Right atrium auricular region (tissue), 2 donors: ENCODE data around the gene CALM1. TPM values are rescaled to one million over a fixed set of nuclear protein-coding genes. Genes with fewer than 3 reads are reported as not detected.
A peak's percentile ranks its signal among the peaks of the same experiment; 100 is the strongest.

Source experiments
- DNase-seq: peaks from one replicate; pipeline ENCODE4 v3.0.0-alpha.2; 2019; ENCODE audit warnings: low spot score
- H3K27ac ChIP-seq, 2 donors: fragments of 200-600 bp; sonication (generic); 1 replicate in 1 of 2; 2 replicates in 1 of 2; pipeline ENCODE4 v1.5.1; 2016 to 2019
- H3K27me3 ChIP-seq, 2 donors: fragments of 200-600 bp; sonication (generic); one replicate each; pipeline versions ENCODE4 v1.5.1 to v1.6.0; 2017 to 2019
- H3K36me3 ChIP-seq: fragments of 200-600 bp; sonication (generic); one replicate; pipeline ENCODE4 v1.5.1; 2016
- H3K4me1 ChIP-seq, 2 donors: fragments of 200-600 bp; sonication (generic); one replicate each; pipeline versions ENCODE4 v1.5.1 to v1.6.0; 2017 to 2019
- H3K4me3 ChIP-seq, 2 donors: fragments of 200-600 bp; sonication (generic); 1 replicate in 1 of 2; 2 replicates in 1 of 2; pipeline ENCODE4 v1.5.1; 2017 to 2019; ENCODE audit warnings: mild to moderate bottlenecking in 1 of 2, moderate library complexity in 1 of 2
- H3K9me3 ChIP-seq, 2 donors: fragments of 200-600 bp; sonication (generic); one replicate each; pipeline ENCODE4 v1.5.1; 2019
- CTCF ChIP-seq, 2 donors: fragments of 200-600 bp; sonication (generic); IDR thresholded peaks; one replicate each; pipeline ENCODE4 v1.5.1; 2019; ENCODE audit warnings: antibody characterized with exemption in 2 of 2
- total RNA-seq, 2 donors: library from RNA; depleted of rRNA; stranded (reverse); fragments of >200 nt; gene quantifications; one replicate each; pipeline ENCODE4 v1.1.0, GENCODE V29; 2016

The CALM1 gene
- total RNA-seq, 2 donors from 2014 or later, result 409 to 443 TPM

DNA sequence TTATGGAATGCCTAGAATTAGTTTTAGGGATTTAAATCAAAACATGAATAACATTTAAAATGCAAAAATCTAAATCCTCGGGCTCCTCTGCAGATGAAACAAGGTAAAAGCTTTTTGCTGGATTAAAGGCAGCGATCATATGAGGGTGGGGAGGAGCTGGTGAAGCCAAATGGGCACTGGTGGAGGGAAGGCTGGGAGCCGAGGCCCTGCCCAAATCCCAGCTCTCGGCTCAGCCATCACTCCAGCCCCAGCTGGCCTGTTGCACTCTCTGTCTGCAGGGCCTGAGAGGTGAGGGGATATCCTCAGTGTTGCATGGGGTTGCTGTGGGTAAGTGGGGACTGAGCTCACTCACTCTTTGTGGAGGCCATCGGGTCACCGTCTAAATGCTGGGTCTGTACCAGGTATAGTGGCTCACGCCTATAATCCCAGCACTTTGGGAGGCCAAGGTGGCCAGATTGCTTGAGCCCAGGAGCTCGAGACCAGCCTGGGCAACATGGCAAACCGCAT is 28.6 kb downstream of the CALM1 start:
- H3K27ac ChIP-seq, result no peak overlapping the region
- no peak overlapping the region for H3K4me3 ChIP-seq
- no peak for TF ChIP-seq CTCF (IDR thresholded peaks at IDR 0.05)
- H3K9me3 ChIP-seq, result no peaks in the 10 kb centered on the region
- H3K27me3 ChIP-seq, result no peaks in the 10 kb centered on the region
- DNase-seq, result no peak
- no peaks in the 10 kb centered on the region for H3K36me3 ChIP-seq
- H3K4me1 ChIP-seq, result peaks cover 0 to 17% of the 10 kb centered on the region in 2 donors

DNA sequence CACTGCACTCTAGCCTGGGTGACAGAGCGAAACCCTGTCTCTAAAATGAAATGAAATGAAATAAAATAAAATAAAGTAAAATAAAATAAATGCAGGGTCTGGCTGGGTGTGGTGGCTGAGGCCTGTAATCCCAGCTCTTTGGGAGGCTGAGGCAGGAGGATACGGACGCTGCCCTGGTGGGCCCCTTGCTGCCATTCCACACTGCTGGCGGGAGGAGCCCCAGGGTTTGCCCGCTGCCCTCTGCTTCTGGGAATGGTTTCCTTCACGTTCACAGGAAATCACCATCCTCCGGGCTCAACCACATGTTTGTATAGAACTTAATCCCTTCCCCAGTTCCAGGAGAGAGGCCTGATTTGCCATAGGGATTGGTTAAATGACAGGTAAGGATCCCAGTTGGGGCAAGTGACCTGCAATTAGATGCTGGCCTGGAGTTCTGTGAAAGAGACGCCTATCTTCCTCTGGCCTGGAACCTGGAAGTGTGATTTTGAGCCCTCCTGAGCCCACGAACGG is 29.3 kb downstream of the CALM1 start:
- DNase-seq, result no peak
- TF ChIP-seq CTCF (IDR thresholded peaks at IDR 0.05), result no peak
- H3K36me3 ChIP-seq, result no peaks in the 10 kb centered on the region

GRCh38 chr14:90426663-90427062 is 29.8 kb downstream of the CALM1 start:
- no peak overlapping the region for H3K27ac ChIP-seq
- H3K4me1 ChIP-seq, result peaks cover 0 to 17% of the 10 kb centered on the region in 2 donors
- H3K27me3 ChIP-seq, result no peaks in the 10 kb centered on the region
- peak; percentile 61 for DNase-seq
- TF ChIP-seq CTCF (IDR thresholded peaks at IDR 0.05), result no peak
- H3K4me3 ChIP-seq, result no peak overlapping the region
- H3K36me3 ChIP-seq, result no peaks in the 10 kb centered on the region
- no peaks in the 10 kb centered on the region for H3K9me3 ChIP-seq

More for the DNA sequence above, 29.3 kb downstream of the CALM1 start:
- Histone ChIP-seq H3K27me3 (no peaks in the 10 kb centered on the region), H3K9me3 (no peaks in the 10 kb centered on the region), H3K4me3 (no peak overlapping the region), H3K27ac (no peak overlapping the region), H3K4me1 (peaks cover 0 to 17% of the 10 kb centered on the region in 2 donors)

DNA sequence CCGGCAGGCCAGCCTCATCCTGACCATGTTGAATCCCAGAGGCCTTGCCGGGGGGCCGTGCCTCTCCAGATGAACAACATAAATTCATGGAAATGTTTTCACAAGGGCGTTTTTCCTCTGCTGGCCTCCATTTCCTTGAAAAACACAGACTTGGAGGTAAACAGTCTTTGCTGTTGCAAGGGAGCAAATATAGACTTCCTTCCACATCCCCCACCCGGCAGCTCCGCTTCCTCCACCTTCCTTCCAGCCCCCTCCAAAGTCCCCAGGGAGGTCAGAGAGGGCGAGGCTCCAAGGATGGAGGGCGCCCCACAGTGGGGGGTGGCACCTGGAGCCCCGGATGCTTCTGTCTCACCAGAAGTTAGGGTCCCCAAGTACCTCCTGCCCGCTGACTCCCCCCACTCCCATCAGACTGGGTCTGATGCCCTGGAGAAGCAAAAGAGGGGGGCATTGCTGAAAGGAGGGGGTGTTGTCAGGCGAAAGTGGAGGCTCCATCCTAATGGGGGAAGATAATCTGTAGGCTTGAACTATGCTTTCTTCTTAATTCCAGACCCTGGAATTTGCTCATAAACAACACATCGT is 31.1 kb downstream of the CALM1 start:
- H3K4me3 ChIP-seq, result no peak overlapping the region
- DNase-seq, result no peak
- H3K27me3 ChIP-seq, result no peaks in the 10 kb centered on the region
- peaks cover 0 to 17% of the 10 kb centered on the region in 2 donors for H3K4me1 ChIP-seq
- TF ChIP-seq CTCF (IDR thresholded peaks at IDR 0.05), result no peak
- H3K36me3 ChIP-seq, result no peaks in the 10 kb centered on the region
- no peak overlapping the region for H3K27ac ChIP-seq
- no peaks in the 10 kb centered on the region for H3K9me3 ChIP-seq

- H3K27me3 ChIP-seq, result no peaks in the 10 kb centered on the region
- no peak for TF ChIP-seq CTCF (IDR thresholded peaks at IDR 0.05)
- H3K36me3 ChIP-seq, result no peaks in the 10 kb centered on the region
- peaks cover 0 to 17% of the 10 kb centered on the region in 2 donors for H3K4me1 ChIP-seq
- H3K27ac ChIP-seq, result no peak overlapping the region
- no peaks in the 10 kb centered on the region for H3K9me3 ChIP-seq
- DNase-seq, result no peak
- H3K4me3 ChIP-seq, result no peak overlapping the region
These were observed 31.8 kb downstream of the CALM1 start for GRCh38 chr14:90428676-90429075.

GRCh38 chr14:90429236-90429635 is 32.4 kb downstream of the CALM1 start:
- no peak overlapping the region for H3K27ac ChIP-seq
- DNase-seq, result no peak

More at GRCh38 chr14:90429236-90429635, 32.4 kb downstream of the CALM1 start:
- Histone ChIP-seq H3K9me3 (no peaks in the 10 kb centered on the region), H3K4me1 (peaks cover 0 to 17% of the 10 kb centered on the region in 2 donors), H3K27me3 (no peaks in the 10 kb centered on the region), H3K36me3 (no peaks in the 10 kb centered on the region), H3K4me3 (no peak overlapping the region)
- no peak for TF ChIP-seq CTCF (IDR thresholded peaks at IDR 0.05)
